Measurements from ENCODE around the gene ANK3. TPM values are rescaled to one million over a fixed set of nuclear protein-coding genes. Genes with fewer than 3 reads are reported as not detected.

Gene ANK3
- total RNA-seq, 1 donor from 2014 or later: 65.3 TPM

GRCh38 chr10:60114765-60115586 lies 274.7 kb downstream of the ANK3 start:
- no peak overlapping the region for H3K27ac ChIP-seq
- H3K36me3 ChIP-seq: peaks cover 0 to 7% of the 10 kb centered on the region in 2 donors
- intact Hi-C loops (cut with DNase I): loop anchor here (10.0 kb wide), 1 partner anchor 90 kb away; no protein-coding TSS in a partner anchor

GRCh38 chr10:60110739-60111138 lies 278.9 kb downstream of the ANK3 start:
- intact Hi-C loops (cut with DNase I): loop anchor here (10.0 kb wide), 1 partner anchor 94 kb away; no protein-coding TSS in a partner anchor
- Histone ChIP-seq H3K9me3 (no peaks in the 10 kb centered on the region), H3K36me3 (peaks cover 0 to 12% of the 10 kb centered on the region in 2 donors), H3K27me3 (no peaks in the 10 kb centered on the region), H3K4me3 (no peak overlapping the region), H3K4me1 (no peaks in the 10 kb centered on the region), H3K27ac (no peak overlapping the region)
- no peak for DNase-seq (ENCODE audit: extremely low spot score in 2 of 2)
- no peak for TF ChIP-seq CTCF (IDR thresholded peaks at IDR 0.05)
- no peak for TF ChIP-seq POLR2A (IDR thresholded peaks at IDR 0.05)
- no peak for TF ChIP-seq POLR2AphosphoS5 (IDR thresholded peaks at IDR 0.05; ENCODE audit: insufficient read depth in 1 of 2, low read depth in 1 of 2)

More at GRCh38 chr10:60114765-60115586, 274.7 kb downstream of the ANK3 start:
- Histone ChIP-seq H3K27me3 (no peaks in the 10 kb centered on the region), H3K4me3 (no peak overlapping the region), H3K4me1 (no peaks in the 10 kb centered on the region), H3K9me3 (no peaks in the 10 kb centered on the region)
- no peak for DNase-seq (ENCODE audit: extremely low spot score in 2 of 2)
- TF ChIP-seq POLR2AphosphoS5 (IDR thresholded peaks at IDR 0.05; ENCODE audit: insufficient read depth in 1 of 2, low read depth in 1 of 2) (no peak), CTCF (IDR thresholded peaks at IDR 0.05) (peak in 1 of 3 experiments; percentile 31), POLR2A (IDR thresholded peaks at IDR 0.05) (no peak)

- no peak for DNase-seq (ENCODE audit: extremely low spot score in 2 of 2)
- no peaks in the 10 kb centered on the region for H3K9me3 ChIP-seq
- TF ChIP-seq CTCF (IDR thresholded peaks at IDR 0.05): no peak
- TF ChIP-seq POLR2AphosphoS5 (IDR thresholded peaks at IDR 0.05; ENCODE audit: insufficient read depth in 1 of 2, low read depth in 1 of 2): no peak
- no peak for TF ChIP-seq POLR2A (IDR thresholded peaks at IDR 0.05)
- intact Hi-C loops (cut with DNase I): no loop called here
- no peaks in the 10 kb centered on the region for H3K27me3 ChIP-seq
- H3K4me3 ChIP-seq: no peak overlapping the region
- H3K36me3 ChIP-seq: peaks cover 0 to 5% of the 10 kb centered on the region in 2 donors
- H3K4me1 ChIP-seq: no peaks in the 10 kb centered on the region
- H3K27ac ChIP-seq: no peak overlapping the region
These were observed 282.2 kb downstream of the ANK3 start for GRCh38 chr10:60107308-60107976.

- TF ChIP-seq CTCF (IDR thresholded peaks at IDR 0.05) (no peak), POLR2AphosphoS5 (IDR thresholded peaks at IDR 0.05; ENCODE audit: insufficient read depth in 1 of 2, low read depth in 1 of 2) (no peak), POLR2A (IDR thresholded peaks at IDR 0.05) (no peak)
- H3K9me3 ChIP-seq: no peaks in the 10 kb centered on the region
- H3K4me3 ChIP-seq: no peak overlapping the region
- H3K36me3 ChIP-seq: peaks cover 0 to 5% of the 10 kb centered on the region in 2 donors
- no peaks in the 10 kb centered on the region for H3K27me3 ChIP-seq
- intact Hi-C loops (cut with DNase I): no loop called here
- H3K4me1 ChIP-seq: no peaks in the 10 kb centered on the region
- no peak overlapping the region for H3K27ac ChIP-seq
- DNase-seq (ENCODE audit: extremely low spot score in 2 of 2): no peak
These were observed 284.4 kb downstream of the ANK3 start for GRCh38 chr10:60105295-60105695.

Measured in vagina (tissue), 2 donors.